HG03066 (cell line): ENCODE measurements around the gene RAB3A.

Experiments used
- ATAC-seq: cut with Tn5 transposase; IDR thresholded peaks from one replicate; pipeline ENCODE4 v1.9.1; 2021; ENCODE audit warnings: low read depth; ENCODE audit not compliant: unreplicated experiment

RAB3A gene

DNA sequence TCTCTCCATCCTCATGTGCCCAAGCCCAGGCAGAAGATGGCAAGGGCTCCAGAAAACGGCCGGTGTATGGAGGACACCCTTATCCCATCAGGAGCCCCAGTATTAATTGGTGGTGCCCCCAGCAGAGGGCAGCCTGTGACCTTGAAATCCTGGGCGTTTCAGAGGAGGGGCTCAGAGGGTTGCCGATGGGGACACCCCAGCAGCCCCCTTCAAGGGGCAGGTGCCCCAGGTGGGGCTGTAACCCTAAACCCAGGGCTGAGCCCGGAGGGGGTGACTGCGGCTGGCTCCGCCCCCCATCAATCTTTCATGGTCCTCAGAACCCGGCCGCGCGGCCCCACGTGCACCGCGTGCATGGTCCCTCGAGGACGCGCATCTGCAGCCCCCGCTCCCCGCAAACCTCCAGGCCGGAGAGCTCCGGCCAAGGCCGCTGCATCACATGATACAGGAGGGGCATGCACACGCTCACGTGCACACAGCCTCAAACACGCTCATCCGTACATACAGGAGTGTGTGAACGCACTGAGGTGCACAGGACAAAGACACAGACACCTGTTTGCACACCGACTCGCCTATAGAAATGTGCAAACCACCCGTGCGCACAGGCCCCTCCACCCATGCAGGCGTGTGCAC, 949 bp downstream of the RAB3A start:
- ATAC-seq = no peak

DNA sequence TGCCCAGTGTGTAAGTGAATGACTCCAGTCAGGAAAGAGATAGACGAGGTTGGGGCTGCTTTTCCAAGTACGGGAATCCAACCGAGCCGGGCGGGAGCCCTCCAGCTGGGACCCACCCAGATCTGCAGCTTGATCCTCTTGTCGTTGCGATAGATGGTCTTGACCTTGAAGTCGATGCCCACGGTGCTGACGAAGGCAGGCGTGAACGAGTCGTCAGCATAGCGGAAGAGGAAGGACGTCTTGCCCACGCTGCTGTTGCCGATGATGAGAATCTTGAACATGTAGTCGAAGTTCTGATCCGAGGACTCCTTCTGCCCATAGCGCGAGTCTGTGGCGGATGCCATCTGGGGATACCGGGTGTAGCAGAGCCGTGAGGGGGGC, 1.5 kb downstream of the RAB3A start:
- no peak for ATAC-seq

DNA sequence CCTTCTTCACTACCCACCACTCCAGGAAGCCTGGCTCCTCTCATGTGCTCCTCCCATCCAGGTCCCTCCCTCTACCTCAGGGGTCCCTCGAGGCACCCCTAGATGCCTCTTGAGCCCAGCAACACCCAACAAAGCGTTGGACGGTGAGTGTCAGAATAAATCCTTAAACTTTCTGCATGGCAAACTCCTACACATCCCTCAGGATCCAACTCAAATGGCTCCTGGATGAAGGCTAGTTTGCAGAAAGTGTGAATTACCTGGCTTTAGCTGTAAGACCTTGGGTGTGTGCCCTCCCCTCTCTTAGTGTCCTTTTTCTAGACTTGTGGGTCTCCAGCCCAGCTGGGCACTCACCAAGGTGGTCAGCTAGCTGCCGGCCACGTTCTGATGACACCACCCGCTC, 5.5 kb downstream of the RAB3A start:
- no peak for ATAC-seq

DNA sequence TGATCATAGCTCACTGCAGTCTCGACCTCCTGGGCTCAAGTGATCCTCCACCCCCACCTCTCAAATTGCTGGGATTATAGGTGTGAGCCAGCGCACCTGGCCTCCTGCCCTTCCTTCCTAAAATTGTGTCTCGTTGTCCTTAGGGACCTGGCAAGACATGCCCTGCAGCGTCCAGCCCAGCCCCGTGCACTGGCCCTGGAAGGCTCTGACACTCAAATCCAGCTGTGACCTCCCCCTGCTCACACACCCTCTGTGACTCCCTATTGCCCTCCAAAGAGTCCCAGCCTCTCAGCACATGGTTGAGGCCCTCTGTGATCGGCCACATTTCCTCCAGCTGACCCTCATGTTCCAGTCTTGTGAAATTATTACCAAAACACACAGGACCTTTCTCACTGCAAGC, 5.9 kb downstream of the RAB3A start:
- no peak for ATAC-seq

DNA sequence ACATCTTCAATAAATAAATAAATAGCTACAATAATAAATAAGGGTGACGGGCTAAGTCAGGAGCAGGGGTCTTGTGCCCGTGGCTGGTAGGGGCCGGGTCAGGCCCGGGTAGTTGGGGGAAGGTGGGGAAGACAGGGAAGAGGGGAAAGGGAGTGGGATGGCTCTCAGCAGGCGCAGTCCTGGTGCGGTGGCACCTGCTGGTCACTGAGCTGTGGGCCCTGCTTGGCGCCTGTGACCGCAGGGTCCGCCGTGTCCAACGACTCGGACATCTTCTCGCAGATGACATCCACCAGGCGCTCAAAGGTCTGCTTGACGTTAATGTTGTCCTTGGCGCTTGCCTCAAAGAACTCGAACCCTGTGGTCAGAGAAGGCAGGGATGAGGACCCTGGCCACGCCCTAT, 6.5 kb downstream of the RAB3A start:
- no peak for ATAC-seq

DNA sequence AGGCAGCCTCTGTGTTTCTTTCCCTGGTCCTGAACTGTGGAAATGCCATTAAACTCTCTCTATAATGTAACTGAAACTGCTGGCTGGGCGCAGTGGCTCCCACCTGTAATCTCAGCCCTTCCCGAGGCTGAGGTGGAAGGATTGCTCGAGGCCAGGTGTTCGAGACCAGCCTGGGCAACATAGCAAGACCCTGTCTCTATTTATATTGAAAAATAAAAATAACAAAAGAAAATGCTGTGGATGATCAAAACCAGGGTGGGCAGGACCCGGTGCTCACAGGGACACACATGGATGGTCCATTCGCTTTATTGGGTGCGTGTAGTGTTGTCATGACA, 7.4 kb downstream of the RAB3A start:
- ATAC-seq = no peak

DNA sequence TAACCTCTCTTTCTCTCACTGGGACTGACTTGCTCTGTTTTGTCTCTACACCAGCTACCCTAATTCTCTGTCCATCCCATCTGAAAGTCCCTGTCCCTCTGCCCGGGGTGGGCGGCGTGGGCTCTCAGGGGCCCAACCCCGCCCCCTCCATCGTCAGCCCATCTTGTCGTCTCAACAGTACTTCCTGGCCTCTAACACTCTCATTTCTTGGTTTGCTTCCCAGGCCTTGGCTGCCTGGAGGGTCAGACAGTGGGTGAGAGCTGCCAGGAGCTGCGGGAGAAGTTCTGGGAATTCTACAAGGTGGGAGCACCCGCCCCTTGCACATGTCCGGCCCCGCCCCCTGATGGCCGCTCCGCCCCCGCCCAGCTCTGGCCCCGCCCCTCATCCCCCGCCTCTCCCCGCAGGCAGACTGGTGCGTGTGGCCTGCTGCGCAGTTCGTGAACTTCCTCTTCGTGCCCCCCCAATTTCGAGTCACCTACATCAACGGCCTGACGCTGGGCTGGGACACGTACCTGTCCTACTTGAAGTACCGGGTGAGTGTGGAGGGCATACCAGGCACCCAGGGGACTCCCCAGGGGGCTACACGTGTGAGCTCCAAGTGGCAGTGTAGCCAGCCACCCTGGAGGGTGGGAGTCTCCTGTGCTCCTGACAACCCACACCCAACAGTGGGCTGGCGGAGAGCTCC, 9.1 kb downstream of the RAB3A start:
- no peak for ATAC-seq

DNA sequence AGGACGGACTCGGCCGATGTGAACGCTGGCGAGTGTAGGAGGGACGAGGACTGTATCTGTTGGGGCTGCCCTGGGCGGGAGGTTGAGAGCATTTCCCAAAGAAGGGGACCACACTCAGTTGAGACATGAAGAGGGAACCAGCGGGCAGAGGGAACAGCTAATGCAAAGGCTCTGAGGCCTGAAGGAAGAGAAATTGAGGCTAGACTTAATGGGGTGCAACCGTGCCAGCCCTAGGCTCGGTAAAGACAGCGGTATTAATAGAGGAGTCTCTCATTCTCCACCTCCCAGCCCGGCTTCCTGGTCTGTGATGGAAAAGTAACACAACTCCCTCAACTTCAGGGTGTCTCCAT, 9.7 kb downstream of the RAB3A start:
- no peak for ATAC-seq

DNA sequence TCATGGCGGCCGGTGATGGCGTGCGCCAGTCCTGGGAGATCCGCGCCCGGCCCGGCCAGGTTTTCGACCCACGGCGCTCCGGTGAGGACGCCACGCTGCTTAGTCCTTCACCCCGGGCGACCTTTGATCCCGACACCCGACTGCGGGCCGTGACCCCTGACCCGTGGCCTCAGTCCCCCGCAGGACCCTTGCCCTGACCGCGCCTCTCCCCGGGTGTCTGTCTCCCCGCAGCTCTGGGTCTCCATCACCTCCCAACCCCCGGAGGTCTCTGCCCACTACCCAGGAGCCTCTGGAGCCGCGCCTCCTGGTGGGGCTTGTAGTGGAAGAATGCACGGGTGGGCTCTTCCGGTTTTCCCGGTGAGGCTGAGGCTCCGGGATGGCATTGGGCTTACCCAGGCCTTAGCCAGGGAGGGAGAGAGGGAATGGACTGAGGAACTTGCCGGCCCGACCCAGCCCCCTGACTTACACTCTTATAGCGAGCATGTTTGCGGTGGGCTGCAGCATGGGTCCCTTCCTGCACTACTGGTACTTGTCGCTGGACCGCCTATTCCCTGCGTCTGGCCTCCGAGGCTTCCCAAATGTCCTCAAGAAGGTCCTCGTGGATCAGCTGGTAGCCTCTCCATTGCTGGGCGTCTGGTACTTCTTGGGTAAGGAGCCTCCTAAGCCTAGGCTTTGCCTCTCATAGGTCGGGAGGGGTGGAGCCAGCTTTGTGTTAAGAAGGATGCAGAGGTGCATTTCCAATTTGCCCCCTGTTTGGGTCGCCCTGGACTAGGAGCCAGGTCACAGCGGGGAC, 10.3 kb downstream of the RAB3A start:
- ATAC-seq = peak; percentile 0

DNA sequence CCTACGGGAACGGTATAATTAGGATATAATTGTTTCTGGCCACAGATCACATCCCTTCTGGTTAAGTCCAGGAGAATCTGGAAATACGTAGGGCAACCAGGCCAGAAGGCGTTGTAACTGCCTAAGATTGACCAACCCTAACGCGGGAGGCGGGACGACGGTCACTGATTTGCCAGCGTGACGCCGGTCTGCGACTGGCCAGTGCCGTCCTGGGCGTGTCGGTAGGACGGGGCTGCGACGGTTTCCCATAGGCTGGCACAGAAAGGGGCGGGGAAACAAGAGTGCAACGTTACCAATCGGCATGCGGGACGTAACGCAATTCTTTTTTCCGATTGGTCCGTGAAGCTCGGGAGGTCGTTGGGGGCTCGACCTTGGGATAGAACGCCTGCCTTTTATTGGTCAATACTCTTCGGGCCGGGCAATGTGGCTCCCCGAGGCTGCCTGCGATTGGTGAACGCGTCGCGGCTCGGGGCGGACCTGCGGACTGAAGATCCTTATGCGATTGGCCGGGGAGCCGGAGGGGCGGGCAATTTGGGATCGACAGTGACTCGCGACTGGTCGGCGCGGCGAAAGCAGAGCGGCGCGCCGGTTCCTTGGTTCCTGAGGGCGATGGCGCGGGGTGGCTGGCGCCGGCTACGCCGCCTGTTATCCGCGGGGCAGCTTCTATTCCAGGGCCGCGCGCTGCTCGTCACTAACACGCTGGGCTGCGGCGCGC, 11.0 kb downstream of the RAB3A start, which contains the start of gene MPV17L2:
Gene MPV17L2, plus strand, starts transcription at position 546 of the 715 bp plus-strand sequence. Its CDS starts 64 bp downstream, at position 610.
- peak; percentile 84 for ATAC-seq

DNA sequence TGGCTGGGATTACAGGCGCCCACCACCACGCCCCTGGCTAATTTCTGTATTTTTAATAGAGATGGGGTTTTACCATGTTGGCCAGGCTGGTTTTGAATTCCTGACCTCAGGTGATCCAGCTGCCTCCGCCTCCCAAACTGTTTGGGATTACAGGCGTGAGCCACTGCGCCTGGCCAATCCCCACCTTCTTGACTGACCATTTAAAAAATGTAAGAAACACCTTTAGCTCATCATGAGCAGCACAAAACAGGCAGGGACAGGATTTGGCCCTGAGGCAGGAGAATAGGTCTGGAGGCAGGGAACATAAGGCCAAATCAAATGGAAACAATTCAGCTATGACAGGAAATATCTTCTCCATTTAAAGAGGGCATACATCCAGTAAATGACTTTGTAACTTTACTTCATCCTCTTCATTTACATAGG, 12.2 kb downstream of the RAB3A start:
- no peak for ATAC-seq

DNA sequence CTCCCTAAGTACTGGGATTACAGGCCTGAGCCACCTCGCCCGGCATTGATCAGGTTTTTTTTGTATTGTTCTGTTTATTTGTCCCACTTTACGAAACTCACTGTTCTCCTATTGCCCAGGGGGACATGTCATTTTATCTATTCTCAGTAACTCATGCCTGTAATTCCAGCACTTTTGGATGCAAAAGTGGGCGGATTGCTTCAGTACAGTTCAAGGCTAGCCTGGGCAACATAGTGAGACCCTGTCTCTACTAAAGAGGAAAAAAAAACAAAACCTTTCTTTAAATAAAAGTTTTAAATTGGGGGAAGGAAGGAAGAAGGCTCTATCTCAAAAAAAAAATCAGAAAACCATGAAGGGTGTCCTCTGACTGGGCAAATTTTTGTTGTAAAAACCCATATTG, 13.6 kb downstream of the RAB3A start:
- ATAC-seq = no peak

DNA sequence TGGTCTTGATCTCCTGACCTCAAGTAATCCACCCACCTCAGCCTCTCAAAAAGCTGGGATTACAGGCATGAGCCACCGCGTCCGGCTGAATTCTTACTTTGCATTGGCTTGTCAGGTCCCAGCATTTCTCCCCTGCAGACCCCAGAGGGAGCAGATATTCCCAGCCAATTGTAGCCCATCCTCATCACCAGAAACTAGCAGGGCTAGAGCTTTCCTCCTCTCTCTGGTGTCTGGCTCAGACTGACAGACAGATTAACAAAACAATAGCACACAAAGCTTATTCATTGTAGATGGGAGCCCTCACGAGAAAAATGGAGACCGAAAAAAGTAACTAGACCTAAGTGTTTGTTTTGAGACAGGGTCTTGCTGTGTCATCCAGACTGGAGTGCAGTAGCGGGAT, 18.3 kb downstream of the RAB3A start:
- no peak for ATAC-seq

DNA sequence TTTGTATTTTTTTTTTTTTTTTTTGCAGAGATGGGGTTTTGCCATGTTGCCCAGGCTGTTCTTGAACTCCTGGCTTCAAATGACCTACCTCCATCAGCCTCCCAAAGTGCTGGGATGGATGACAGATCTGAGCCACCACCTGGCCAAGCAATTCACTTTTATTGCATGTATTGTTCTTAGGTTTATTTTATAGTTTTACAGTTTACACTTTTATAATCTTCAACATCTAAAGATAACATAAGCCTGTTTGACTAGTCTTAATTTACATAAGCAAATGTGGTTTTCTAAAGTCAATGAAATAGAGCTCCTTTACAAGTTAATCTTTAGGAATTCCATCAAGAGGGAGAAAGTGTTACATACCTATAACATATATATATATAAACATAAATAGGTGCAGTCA, 20.3 kb downstream of the RAB3A start:
- ATAC-seq = no peak

DNA sequence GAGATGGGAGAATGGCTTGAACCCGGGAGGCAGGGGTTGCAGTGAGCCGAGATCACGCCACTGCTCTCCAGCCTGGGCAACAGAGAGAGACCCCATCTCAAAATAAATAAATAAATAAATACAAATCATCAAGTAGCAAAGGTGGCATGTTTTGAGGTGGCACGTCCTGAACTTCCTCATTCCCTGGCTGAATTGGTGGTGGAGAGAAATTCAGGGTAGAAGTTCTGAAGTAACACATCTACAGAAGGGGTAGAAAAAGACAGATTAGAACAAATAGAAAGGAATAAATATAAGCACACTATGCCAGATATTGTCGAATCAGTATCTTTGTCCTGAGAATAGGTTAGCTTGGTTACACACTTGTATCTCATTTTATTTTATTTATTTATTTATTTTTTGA, 23.9 kb downstream of the RAB3A start:
- ATAC-seq = no peak

DNA sequence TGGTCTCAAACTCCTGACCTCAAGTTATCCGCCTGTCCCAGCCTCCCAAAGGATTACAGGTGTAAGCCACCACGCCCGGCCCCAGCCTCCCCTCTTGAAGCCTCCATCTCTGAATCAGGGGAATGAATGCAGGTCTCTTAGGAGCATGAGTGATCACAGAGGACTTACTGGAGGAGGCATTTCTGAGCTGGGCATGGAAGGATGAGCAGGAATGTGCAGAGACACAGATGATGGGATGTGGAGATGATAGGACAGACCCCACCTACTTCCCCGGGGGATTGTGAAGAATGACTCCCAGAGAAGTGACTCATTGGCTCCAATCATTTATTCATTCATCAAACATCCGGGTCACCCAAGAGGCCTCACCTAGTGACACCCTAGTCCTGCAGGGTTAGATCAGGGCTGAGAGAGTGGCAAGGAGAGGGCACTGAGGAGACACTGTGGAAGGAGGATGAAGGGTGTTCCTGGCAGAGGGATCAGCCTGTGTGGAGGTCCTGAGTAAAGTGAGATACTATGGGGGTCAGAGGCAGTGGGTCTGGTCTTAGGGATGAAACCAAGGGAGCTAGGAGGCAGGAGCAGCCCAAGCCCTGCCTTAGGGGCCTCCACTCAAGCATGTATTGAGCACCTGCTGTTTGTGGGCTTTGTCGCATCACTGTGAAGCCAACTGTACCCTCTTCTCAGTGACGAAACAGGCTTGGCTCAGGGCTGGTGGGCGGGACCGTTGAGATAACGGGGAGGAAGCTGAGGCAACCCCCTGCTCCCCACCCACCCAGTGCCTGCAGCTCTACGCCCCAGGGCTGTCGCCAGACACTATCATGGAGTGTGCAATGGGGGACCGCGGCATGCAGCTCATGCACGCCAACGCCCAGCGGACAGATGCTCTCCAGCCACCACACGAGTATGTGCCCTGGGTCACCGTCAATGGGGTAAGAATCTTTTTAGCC, 27.2 kb downstream of the RAB3A start:
- no peak for ATAC-seq

DNA sequence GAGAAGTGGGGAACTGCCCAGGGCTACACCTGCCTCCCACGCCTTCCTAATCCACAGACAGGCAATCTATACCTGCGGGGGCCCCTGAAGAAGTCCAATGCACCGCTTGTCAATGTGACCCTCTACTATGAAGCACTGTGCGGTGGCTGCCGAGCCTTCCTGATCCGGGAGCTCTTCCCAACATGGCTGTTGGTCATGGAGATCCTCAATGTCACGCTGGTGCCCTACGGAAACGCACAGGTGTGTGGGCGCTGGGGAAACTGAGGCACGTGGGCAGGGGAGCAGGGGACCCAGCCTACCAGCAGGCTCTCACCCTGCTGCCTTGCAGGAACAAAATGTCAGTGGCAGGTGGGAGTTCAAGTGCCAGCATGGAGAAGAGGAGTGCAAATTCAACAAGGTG, 28.9 kb downstream of the RAB3A start:
- ATAC-seq = no peak

DNA sequence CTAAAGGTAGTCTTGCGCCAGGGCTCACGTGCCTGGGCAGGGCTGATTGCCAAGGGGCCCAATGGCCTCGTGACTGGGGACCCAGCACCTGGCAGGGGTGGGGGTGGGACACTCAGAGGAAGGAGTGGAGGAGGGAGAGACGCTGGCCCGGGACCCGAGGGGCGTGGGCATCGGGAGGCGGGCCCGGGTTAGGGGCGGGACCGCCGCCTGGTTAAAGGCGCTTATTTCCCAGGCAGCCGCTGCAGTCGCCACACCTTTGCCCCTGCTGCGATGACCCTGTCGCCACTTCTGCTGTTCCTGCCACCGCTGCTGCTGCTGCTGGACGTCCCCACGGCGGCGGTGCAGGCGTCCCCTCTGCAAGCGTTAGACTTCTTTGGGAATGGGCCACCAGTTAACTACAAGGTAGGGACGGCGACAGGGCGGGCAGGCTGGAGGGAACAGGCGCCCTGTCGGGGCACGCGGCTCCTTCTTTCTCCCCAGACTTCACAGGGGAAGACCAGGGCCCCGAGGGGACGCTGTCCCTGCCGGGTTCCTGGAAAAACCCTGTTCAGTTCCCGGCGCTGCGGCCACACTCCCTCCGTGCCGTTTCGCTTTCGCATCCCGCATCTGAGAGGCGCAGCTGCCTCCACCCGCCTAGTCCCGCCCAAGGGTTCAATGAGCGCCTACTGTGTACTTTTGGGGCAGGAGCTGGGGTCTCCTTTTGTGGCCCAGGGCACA, 30.1 kb downstream of the RAB3A start, which contains the start of gene IFI30:
Gene IFI30, plus strand, starts transcription at position 242 of the 717 bp plus-strand sequence. Its CDS starts 29 bp downstream, at position 271.
- peak; percentile 38 for ATAC-seq

DNA sequence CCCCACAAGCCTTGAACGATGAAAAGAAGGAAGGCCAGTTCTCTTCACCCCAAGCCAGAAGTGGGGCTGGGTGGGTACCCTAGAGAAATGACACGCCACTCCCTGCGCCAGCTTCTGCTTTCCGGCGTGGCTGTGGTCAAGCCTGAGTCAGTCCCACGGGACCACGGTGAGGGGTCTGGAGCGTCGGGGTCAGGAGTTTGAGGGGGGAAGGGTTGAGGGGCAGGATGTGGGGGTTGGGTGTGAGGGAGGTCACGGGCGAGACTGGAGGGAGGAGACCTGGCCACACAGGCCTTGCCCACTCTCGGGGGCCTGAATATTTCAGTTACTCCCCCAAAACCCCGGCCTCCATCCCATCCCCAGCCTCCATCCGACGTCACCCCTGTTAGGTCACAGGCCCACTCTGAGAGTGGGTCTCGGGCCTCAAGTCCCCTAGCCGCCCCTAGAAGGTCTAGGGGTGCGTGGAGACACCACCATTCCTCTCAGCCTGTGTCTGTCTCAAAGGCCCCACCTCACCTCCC, 30.7 kb downstream of the RAB3A start:
- peak; percentile 1 for ATAC-seq
